Thoracic aorta (tissue), 2 donors: ENCODE data around the gene AR. TPM values are rescaled to one million over a fixed set of nuclear protein-coding genes. Genes with fewer than 3 reads are reported as not detected.
"Not testable (repeated sequence)": the region's sequence is repeated elsewhere in the genome, so short reads cannot be mapped to it uniquely, and the experiment has no call there.

Experiments
- ATAC-seq: fragments of 150-250 bp; one replicate; pipeline ENCODE4 v1.8.0; 2017; ENCODE audit warnings: low read depth; ENCODE audit not compliant: insufficient number of reproducible peaks, low FRiP score
- DNase-seq: peaks from one replicate; pipeline ENCODE4 v3.0.0-alpha.2; 2020; ENCODE audit warnings: low spot score
- H3K27ac ChIP-seq, 2 donors: fragments of 200-600 bp; sonication (generic); 1 replicate in 1 of 2; 2 replicates in 1 of 2; pipeline ENCODE4 v1.5.1; 2016; ENCODE audit warnings: mild to moderate bottlenecking in 2 of 2, moderate library complexity in 2 of 2
- H3K27me3 ChIP-seq: fragments of 200-600 bp; sonication (generic); replicated peaks from 2 replicates; pipeline ENCODE4 v1.6.0; 2016; ENCODE audit warnings: mild to moderate bottlenecking; ENCODE audit not compliant: insufficient read depth
- H3K36me3 ChIP-seq: fragments of 200-600 bp; sonication (generic); one replicate; pipeline ENCODE4 v1.5.1; 2016
- H3K4me1 ChIP-seq, 2 donors: fragments of 200-600 bp; sonication (generic); 1 replicate in 1 of 2; 2 replicates in 1 of 2; pipeline versions ENCODE4 v1.5.1 to v1.6.0; 2016; ENCODE audit warnings: low read depth in 2 of 2, mild to moderate bottlenecking in 1 of 2; ENCODE audit not compliant: control insufficient read depth in 1 of 2
- H3K4me3 ChIP-seq: fragments of 200-600 bp; sonication (generic); 2 replicates; pipeline ENCODE4 v1.5.1; 2016; ENCODE audit warnings: mild to moderate bottlenecking
- H3K9me3 ChIP-seq: fragments of 200-600 bp; sonication (generic); 2 replicates; pipeline ENCODE4 v1.5.1; 2016
- CTCF ChIP-seq: fragments of 200-600 bp; sonication (generic); IDR thresholded peaks from one replicate; pipeline ENCODE4 v1.5.1; 2019; ENCODE audit warnings: antibody characterized with exemption
- total RNA-seq, 2 donors: library from RNA; depleted of rRNA; stranded (reverse); fragments of >200 nt; gene quantifications; one replicate each; pipeline versions ENCODE4 v1.1.0 to v1.2.3, GENCODE V29; 2016

AR gene
- total RNA-seq, 2 donors from 2014 or later = 18.3 to 22.0 TPM

GRCh38 chrX:67652543-67652942 lies 108.7 kb downstream of the AR start:
- DNase-seq (no peak), ATAC-seq (no peak)
- no peak overlapping the region for H3K4me3 ChIP-seq
- TF ChIP-seq CTCF = no peak
- H3K27me3 ChIP-seq = no peaks in the 10 kb centered on the region
- no peaks in the 10 kb centered on the region for H3K9me3 ChIP-seq
- H3K27ac ChIP-seq = no peak overlapping the region
- H3K4me1 ChIP-seq = no peaks in the 10 kb centered on the region
- no peaks in the 10 kb centered on the region for H3K36me3 ChIP-seq

GRCh38 chrX:67654301-67654700 lies 110.5 kb downstream of the AR start:
- no peaks in the 10 kb centered on the region for H3K4me1 ChIP-seq
- no peak for TF ChIP-seq CTCF
- no peak overlapping the region for H3K4me3 ChIP-seq
- H3K36me3 ChIP-seq = no peaks in the 10 kb centered on the region
- DNase-seq = no peak
- no peaks in the 10 kb centered on the region for H3K9me3 ChIP-seq
- ATAC-seq = no peak
- H3K27me3 ChIP-seq = no peaks in the 10 kb centered on the region
- no peak overlapping the region for H3K27ac ChIP-seq

- TF ChIP-seq CTCF = no peak
- H3K4me1 ChIP-seq = no peaks in the 10 kb centered on the region
- no peak for ATAC-seq
- no peaks in the 10 kb centered on the region for H3K36me3 ChIP-seq
- no peak overlapping the region for H3K27ac ChIP-seq
- H3K9me3 ChIP-seq = no peaks in the 10 kb centered on the region
- H3K4me3 ChIP-seq = no peak overlapping the region
- no peaks in the 10 kb centered on the region for H3K27me3 ChIP-seq
- no peak for DNase-seq
Measured at GRCh38 chrX:67665583-67665982, 121.8 kb downstream of the AR start.

GRCh38 chrX:67670717-67671116 lies 126.9 kb downstream of the AR start:
- H3K4me1 ChIP-seq, DNase-seq, H3K27me3 ChIP-seq, H3K9me3 ChIP-seq, H3K27ac ChIP-seq, H3K4me3 ChIP-seq, H3K36me3 ChIP-seq, ATAC-seq: not testable (repeated sequence)

GRCh38 chrX:67673741-67674274 lies 130.0 kb downstream of the AR start:
- H3K4me3 ChIP-seq = no peak overlapping the region
- no peaks in the 10 kb centered on the region for H3K4me1 ChIP-seq
- no peak overlapping the region for H3K27ac ChIP-seq
- no peaks in the 10 kb centered on the region for H3K36me3 ChIP-seq
- DNase-seq (no peak), ATAC-seq (no peak)
- no peaks in the 10 kb centered on the region for H3K27me3 ChIP-seq
- no peaks in the 10 kb centered on the region for H3K9me3 ChIP-seq
- no peak for TF ChIP-seq CTCF

GRCh38 chrX:67674741-67675140 lies 130.9 kb downstream of the AR start:
- Histone ChIP-seq H3K4me3 (no peak overlapping the region), H3K9me3 (no peaks in the 10 kb centered on the region), H3K27me3 (no peaks in the 10 kb centered on the region), H3K27ac (no peak overlapping the region), H3K36me3 (no peaks in the 10 kb centered on the region), H3K4me1 (no peaks in the 10 kb centered on the region)
- ATAC-seq (no peak), DNase-seq (no peak)
- TF ChIP-seq CTCF = no peak
